Stimulated activated CD4-positive, alpha-beta T cell treated with anti-CD3 and anti-CD28 coated beads, Interleukin-4, amount 100 ng/mL, for 1 hour (primary cell): ENCODE measurements around the gene APBA2.

Experiments
- DNase-seq: peaks from one replicate; pipeline ENCODE4 v3.0.0-alpha.2; 2020

APBA2 gene

DNA sequence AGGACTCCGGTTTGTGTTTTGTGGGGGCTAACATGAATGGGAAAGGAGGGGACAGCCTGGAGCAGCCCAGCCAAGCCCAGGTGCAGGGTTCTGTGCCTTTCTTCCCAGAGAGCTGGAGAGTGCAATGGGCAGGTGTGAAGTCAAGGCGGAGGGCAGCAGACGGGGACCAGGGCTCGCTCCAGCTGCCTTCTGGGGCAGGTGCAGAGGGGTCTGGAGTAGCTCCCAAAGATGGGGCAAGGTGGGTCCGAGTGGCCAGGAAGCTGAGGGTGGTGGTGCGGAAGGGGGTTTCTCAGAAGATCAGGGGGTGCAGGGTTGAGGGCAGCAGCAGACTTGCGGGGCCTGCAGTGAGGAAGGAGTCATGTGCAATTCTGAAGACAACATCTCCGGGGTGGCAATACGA, 225.0 kb downstream of the APBA2 start:
- DNase-seq, result no peak

DNA sequence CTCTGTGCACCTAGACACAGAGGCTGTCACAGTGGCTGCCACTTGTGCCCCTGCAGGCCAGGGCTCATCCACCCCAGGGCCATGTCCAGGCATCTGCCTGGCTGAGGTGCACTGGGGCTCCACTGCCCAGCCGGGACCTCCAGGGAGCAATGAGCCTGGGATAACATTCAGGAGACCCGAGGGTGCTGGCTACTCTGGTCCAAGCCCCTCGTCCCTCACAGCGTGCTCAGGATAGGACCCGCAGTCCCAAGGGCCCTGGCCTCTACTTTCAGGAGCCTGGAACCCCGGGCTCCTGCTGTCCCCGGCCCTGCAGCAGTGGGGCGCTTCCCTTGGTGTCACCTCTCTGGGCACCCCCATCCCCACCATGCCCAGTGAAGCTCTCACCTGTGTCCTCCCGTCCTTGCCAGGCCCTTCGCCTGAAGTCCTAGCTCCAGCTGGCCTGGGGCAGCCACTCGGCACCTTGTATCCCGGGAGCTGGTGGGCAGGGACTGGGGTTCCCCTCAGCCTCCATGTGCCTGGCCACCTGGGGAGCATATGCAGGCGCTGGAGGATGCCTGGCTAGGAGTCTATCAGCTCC, 226.0 kb downstream of the APBA2 start:
- DNase-seq, result no peak

DNA sequence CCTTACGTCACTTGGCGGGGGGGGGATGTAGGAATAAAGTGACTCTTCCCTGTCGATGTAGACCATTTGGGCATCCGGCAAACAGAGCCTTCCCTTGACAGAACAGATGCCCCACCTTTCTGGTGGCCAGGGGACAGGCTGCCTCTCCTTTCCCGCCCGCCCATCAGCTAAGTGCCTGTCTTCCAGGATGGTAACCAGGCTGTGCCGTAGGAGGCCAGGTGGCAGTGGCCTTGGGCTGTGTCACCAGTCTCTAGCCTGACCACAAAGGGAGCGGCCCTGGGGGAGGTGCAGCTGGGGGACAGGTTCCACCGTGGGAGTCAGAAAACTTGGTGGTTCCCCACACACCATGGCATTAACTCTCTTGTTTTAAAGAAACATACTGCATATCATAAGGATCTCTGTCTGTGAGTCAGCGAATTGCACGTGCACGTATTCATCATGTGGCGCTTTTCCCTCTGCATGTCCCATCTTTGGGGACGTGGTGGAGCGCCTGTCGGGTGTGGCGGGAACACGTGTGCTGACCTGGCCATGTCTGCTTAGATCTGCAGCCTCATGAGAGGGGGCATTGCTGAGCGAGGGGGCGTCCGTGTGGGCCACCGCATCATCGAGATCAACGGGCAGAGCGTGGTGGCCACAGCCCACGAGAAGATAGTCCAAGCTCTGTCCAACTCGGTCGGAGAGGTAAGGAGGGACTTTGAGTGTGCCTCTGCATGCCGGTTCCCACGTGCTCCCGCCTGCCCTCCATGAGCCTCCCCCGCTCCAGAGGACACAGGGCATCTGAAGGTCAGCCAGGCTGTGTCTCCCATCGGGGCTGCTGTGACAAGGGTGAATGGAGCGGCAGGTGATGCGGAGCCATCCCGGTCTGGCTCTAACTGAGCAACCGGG, 227.8 kb downstream of the APBA2 start:
- DNase-seq, result no peak

DNA sequence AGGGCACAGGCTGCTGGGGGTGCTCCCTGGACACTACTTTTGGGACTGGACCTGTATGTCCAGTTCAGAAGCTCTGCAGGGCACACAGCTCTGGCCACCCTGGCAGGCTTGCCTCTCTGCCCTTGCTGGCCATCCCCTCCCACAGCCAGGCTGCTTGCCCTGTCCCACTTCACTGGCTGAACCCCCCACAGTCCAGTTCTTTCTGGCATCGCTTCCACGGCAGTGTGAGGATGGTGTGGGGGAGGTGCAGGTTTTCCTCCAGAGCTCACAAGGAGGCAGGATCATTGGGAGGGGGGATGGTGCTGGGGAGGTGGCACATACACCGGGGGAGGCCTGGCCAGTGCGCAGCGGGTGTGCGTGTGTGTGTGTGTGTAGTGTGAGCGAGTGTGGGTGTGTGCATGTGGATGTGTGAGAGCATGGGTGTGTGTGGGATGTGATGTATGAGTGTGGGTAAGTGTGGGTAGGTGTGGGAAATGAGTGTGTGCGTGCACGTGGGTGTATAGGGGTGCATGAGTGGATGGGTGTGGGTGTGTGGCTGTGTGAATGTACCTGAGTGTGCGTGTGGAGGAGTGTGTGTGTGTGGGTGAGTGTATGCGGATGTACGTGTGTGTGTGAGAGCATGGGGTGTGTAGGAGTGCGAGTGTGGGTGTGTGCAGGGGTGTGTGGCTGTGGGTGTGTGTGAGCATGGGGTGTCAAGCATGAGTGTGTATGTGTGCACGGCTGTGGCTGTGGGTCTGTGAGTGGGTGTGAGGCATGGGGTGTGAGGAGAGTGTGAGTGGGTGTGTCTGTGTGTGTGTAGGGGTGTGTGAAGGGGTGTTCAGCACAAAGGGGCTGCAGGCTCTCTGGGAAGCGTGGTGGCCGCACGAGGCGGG, 228.7 kb downstream of the APBA2 start:
- DNase-seq, result no peak

DNA sequence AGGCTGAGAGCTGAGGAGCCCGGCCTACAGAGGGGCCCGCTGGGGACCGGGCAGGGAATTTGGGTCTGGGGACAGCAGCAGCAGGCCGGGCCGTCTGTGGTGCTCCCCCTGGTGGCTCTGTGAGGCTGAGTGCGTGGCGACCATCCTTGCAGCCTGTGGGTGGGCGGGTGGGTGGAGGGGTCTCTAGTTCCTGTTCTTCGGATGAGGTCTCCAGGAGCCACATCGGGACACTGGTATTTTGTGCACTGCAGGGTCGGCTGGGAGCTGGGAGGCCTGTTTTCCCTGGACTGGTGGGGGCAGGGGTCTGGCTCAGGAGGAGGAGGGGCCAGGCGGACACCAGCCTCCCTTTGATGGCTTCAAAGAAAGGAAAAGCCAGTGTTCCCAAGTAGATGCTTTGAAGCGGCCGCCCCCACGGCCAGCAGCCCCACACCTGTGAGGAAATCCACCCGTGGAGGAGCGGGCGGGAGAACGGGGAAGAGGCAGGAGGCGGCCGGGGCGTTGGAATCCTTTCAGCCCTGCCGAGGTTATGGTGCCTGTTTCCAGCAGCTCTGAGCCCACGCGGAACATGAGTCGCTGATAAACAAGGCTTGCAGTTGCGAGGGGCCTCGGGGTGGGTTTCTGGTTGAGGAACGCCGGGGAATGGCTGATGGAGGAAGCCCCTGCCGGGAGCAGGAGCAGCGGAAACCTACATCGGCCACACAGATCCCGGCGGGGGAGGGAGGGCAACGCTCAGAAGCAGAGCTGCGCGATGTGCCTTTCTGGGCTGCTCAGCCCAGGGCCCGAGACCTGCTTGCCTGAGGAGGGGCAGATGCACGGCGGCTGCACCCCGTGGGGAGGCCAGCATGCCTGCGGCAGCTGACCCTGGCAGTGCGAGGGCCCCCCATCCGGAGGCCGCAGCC, 229.6 kb downstream of the APBA2 start:
- no peak for DNase-seq

DNA sequence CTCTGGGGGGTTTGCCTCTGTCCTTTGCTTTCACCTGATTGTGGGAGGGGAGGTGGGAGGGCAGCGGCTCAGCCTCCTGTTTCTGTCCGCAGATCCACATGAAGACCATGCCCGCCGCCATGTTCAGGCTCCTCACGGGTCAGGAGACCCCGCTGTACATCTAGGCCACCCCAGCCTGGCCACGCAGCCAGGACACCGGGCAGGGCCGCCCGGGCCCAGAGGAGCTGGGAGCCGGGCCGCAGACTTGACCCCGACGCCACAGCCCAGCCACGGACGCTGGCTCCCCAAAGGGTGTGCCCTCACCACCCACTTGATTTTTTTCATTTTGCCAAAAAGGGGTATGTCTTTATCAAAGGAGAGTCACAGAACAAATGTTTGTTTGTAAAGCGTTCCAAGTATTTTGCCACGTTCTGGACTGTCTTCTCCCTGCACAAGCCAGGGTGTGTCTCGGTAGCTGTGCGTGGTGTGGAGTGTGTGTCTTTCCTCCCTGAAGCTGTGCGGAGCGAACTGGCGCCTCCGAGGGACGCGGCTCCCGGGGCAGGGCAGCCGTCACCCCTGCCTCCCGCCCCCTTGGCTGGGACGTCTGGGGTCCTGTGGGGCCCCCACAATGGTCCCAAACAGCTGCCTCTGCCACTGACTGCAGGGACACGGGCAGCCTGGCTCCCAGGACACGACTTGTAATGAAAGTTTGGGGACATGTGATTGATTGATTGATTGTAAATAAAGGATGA, 231.4 kb downstream of the APBA2 start:
- no peak for DNase-seq

DNA sequence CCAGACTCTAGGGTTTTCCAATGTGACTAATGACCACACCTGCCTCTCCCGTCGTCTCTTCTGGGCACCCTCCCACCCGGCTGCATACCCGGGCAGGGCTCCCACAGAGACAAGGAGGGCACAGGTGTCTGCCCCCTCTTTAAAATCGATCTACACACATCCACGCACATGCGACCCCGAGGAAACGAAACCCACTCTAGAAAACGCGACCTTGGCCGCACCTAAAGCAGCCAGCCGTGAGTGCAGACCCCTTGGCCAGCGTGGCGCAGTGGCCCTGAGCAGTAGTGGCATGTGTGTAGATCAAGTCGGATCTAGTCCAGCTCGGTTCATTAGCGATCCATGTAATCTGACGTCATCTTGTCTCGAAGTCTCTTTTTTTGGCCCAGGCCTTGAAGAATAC, 232.0 kb downstream of the APBA2 start:
- DNase-seq, result no peak

DNA sequence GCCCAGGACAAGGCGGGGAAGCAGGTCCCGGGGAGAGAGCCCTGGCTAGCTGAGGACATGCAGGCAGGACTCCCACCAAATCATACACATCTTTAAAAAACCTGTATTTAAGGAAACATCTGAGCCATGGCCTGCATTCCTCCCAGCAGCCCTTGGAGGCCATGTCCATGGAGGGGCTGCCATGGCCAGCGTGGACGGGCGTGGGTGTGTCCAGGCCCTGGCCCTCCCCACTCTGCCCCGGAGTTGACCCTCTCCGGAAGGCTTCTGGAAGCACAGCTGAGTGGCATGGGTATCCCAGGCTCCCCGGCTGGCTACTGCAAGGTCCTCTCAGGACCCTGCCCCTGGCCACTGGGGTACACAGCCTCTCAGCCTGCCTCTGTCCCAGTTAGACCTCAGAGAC, 234.1 kb downstream of the APBA2 start:
- DNase-seq, result no peak

DNA sequence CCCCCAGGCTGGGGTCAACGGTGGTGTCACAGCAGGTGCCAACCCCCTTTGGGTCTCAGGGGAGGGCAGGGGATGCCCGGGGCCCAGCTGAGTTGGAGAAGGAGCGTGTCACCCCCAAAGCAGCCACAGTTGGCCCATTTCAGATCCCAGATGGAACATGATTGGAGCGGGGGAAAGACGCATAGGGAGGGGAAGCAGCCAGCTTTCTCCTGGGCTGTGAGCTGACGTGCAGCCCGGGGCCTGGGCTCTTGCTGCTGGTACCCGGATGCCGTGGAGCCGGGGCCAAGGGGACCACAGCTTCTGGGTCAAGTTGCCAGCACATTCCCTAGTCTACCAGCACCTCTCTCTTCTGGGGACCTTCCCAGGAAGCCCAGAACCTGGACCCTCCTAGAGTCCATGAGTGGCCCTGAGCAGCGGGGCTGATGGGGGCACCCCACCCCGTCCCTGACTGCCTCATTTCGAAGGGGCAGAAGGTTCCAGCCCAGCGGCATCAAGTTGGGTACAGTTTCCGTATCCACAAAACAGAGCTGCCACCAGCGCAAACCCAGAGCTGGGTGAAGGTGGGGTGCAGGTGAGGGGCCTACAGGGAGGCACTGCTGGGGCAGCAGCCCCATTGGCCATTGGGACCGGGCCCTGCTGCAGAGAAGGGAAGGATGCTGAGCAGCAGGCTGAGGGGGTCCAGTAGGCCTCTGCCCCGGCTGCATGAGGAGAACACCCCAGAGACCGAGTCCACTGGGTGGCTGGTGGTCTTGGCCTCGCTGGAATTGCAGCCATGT, 235.0 kb downstream of the APBA2 start:
- no peak for DNase-seq

DNA sequence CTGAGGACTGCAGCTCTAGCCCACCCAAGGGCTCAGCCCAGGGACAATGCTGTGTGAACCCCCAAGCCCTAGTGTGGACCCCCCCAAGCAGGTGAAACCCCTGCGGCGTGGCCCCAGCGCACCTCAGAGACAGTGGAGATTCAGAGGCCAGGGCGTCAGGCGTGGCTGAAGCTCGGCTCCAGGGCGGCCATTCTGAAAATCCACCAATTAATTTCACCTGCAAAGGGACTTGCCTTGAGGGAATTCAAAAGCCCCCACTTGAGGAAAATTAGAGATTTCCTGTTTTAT, 235.5 kb downstream of the APBA2 start:
- no peak for DNase-seq

DNA sequence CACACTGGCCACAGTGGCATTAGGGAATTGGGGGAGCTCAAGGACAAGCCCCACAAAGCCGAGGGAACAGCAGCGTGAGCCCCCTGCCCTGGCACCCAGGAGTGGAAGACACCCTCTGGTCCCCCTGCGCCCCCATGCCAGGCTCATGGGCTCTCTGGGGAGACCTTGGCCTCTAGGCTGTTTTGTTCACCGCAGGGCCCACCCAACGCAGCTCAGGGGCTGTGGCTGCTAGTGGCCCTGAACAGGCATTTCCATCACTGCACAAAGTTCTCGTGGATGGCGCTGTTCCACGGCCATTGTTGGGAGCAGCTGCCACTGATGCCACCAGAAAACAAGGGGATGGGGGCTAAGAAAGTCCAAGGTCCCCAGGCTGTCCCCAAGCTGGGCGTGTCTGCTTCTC, 236.1 kb downstream of the APBA2 start:
- DNase-seq, result no peak

DNA sequence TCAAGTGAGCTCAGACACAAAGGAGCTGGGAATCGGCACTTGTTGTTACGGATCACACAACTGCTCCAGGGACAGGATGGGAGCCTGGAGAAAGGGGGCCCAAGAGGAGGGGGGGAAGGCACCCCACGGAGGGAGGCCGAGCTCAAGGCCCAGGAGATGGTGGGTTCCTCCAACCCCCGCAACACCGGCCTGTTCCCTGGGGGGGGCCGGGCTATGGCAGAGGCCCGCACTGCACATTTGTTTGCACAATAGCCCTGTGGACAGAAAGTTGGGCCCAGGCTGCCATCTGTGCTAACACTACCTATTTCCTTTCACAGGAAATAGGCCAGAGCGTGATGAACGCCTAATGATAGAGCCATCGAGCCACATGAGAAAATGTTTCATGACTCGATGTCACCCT, 236.7 kb downstream of the APBA2 start:
- no peak for DNase-seq

DNA sequence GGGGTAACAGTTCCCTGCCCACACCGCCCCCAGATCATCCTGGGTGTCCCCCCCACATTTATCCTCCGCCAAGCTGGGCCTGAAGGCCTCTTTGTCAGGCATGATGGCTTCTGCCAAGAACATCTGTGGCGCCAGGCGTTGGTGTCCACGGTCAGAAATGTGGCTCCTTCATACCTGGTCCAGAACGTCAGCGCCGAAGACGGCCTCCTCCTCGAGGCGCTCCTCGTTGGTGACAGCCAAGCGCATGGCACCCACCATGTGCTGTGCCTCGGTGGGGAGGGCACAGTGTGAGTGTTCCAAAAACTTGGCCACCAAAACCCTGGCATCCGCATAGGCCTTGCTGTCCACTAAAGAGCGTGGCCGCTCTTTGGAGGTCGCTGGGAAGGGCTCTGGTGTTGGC, 237.4 kb downstream of the APBA2 start:
- DNase-seq, result no peak

DNA sequence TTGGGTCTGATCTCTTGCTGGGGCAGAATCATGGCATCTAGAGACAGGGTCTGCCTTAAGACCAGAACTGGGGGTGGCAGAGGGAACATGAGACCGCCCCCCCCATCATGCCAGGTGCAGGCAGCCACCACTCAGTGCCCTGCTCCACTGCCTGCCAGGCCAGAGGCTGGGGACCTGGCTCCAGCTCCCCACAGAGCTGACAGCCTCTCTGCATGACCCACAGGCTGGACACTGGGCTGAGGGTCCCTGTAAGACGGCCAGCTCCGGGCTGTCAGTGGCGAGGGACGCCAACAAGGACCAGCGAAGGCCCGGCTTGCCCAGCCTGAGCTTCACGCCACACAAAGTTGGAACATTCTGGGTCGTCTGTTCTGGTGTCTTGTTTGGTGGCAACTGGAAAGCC, 238.2 kb downstream of the APBA2 start:
- no peak for DNase-seq

DNA sequence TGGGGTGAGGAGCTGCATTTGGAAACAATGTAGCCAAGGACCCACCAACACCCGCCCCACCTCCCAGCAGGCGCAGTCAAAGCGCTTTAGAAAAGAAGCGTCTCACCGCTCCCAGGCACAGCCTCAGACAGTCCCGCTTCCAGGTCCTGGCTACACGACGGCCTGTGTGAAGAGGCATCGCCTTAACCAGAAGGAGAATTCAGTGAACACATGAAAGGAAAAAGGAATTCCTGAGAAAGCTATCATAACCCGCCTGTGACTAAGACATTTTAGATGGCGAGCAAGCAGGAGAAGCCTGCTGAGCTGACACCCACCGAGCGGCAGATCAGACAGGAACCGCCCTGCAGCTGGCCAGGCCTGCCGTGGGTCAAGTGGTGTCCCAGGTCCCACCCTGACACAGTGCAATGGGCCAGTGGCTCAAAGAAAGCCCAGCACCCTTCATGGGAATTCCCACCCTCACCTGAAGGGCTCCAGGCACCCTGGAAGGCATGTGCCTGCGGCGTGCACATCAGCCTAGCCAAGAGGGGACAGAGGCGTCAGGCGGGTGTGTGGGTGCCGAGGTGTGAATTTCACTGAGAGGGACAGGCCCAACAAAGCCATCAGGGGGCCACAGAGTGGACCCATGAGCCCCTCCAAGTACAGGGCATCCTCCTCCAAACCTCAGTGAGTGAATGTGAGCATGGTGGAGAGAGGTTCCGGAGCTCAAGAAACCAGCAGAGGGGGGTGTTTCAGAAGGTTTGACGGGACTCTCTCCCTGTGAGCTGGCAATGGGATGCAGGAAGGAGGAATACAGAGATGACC, 239.0 kb downstream of the APBA2 start:
- DNase-seq, result no peak

DNA sequence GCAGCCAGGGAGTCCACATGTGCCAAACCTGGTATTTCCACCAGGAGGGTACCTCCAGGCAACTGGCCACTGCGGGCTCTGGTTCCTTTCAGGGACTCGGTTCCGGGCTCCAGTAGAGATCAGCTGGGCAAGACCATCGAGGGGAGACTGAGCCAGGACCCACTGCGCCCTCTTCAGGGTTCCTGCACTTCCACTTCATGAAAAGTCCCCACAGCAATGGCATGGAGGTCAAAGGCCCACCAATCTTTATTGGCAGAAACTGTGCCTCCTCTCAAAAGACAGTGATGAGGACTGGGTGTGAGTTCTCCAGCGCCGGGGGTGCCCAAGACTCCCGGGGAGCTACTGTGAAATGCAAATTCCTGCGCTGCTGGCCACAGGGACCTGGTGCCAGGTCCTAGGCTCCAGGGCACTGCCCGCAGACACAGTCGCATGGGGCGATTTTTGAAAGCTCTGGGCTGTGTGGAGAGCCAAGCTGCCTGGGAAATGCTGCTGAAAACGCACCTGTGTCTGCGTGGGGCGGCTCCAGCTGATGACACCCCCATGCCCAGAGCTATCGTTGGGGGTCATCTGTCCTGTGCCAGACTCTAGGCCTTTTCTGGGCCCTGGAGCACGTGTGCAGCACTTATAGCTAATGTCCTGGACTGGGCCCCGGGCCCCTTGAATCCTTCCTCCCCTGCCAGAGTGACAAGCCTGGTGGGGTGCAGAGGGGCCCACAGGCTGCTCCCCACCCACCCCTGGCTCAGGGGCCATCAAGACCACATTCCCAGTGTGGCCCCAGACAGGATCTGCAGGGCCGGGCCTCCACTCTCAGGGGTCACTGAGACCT, 239.8 kb downstream of the APBA2 start:
- DNase-seq, result no peak

DNA sequence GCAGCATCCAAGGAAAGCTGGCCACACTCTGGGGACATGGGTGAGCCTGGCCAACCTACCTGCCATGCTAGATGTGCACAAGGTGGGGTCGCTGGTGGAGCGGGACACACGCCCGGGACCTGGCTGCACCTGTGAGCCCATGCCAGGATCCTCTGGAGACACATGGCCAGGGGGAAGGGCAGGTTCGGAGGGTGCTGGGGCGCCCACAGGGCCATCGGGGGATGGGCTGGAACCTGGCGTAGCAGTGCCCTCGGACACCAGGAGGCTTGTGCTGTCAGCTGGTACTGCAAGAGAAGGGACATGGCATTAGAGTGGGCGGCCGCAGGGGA, 240.4 kb downstream of the APBA2 start:
- no peak for DNase-seq

DNA sequence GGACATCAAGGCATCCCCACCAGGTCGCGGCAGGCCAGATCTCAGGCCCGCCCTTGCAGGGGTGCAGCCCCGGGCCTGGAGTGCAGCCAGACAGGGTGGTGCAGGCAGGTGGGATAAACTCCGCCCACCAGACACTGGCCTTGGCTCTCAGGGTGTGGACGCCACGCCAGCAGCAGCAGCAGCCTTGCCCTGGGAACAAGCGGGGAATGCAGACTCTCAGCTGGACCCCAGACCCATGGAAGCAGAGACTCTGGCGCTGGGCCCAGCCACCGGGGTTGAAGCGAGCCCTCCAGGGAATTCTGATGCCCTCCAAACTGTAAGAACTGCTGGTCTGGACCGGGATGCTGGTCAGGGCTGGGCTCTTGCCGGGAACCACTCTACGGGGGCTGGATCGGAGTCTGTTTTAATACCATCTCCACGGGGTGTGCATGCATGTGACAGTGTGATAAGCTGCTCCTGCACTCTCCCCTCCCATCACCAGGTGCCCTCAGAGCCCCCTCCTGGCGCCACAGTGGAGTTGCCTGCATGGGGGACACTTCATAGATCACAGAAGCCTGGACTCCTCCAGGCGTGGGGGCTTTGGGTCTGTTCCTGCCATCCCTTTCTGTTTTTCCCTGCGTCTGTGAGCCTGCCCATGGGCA, 241.2 kb downstream of the APBA2 start:
- no peak for DNase-seq
